Renal pelvis (tissue), 4 donors: ENCODE data around the gene NELL1. TPM values are rescaled to one million over a fixed set of nuclear protein-coding genes. Genes with fewer than 3 reads are reported as not detected.
"Not testable (repeated sequence)": the region's sequence is repeated elsewhere in the genome, so short reads cannot be mapped to it uniquely, and the experiment has no call there.

Source experiments
- DNase-seq: peaks from one replicate; pipeline ENCODE4 v3.0.0-alpha.2; 2013
- polyA plus RNA-seq, 3 donors: library from polyadenylated mRNA; unstranded; fragments of 120-200 nt; gene quantifications; one replicate each; pipeline ENCODE4 v1.2.1, GENCODE V29; 2013; ENCODE audit not compliant: insufficient read length in 3 of 3

NELL1 gene
- polyA plus RNA-seq, 3 donors = 1.3 to 2.8 (median 1.8) TPM

DNA sequence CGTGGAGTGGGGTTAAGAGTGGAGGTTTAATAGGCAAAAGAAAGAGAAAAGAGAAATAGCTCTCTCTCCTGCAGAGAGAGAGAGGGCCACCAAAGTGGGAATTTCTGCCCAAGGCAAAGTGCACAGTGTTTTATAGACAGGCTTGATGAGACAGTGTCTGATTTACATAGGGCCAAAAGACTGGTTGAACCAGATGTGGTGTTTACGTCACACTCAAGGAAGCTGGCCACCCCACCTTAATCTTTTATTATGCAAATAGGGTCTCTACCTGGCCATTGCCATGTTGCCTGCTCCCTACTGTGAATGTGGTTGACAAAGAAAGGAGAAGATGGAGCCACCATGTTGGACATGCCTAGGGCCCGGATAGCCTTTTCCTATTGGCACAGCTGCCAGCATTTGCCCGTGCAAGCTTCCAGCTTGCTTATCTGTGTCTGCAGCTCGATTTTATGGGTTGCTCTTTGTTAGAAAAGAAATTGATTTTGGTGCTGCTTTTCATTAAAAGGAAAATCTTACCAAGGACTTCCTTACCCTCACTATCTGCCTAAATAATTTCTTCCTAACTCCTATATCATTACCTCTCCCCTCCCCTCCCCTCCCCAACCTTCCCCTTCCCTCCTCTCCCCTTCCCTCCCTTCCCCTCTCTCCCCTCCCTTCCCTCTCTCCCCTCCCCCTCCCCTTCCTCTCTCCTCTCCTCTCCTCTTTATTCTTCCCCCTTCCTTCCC, 436.0 kb downstream of the NELL1 start:
- DNase-seq = no peak

DNA sequence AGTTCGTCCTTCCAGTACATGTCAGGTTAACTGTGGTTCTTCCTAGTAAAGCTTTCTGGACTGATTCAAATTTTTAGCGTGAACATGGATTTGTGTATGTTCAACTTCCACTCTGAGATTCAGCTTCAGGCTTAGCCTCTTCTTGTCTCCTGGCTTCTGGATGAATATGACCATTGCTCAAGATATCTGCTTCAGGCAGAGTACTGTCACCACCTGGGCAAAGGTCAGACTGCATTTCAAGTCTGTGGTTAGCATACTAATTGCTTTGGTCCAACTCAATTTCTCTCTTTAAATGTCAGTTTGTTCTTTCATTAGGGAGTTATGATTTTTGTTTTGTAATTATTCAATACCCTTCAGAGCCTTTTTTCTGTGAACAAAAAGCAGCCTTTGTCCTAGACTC, 440.0 kb downstream of the NELL1 start:
- no peak for DNase-seq

- DNase-seq = no peak
Measured at GRCh38 chr11:21110415-21110814, 441.0 kb downstream of the NELL1 start.

GRCh38 chr11:21113876-21114275, 444.5 kb downstream of the NELL1 start:
- no peak for DNase-seq

- DNase-seq = no peak
Measured at GRCh38 chr11:21116009-21116408, 446.6 kb downstream of the NELL1 start.

GRCh38 chr11:21119411-21119810, 450.0 kb downstream of the NELL1 start:
- DNase-seq = peak; percentile 52

DNA sequence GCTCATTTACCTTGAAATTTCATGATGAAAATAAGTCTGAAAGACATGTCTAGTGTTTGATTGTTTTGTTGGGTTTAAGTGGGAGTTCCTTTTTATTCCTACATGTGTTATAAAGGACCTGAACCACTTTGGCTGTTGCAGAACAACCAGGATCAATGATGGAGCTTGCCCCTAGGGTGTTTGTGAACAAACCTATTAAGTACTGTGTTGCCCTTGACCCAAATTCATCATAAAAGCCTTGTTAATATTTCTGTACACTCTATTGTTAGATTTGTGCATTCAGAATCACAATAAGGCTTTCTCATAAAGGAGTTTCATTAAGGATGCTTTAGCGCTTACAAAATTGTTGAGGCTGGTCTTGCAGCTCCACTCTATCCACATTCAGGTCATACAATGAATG, 452.6 kb downstream of the NELL1 start:
- no peak for DNase-seq

DNA sequence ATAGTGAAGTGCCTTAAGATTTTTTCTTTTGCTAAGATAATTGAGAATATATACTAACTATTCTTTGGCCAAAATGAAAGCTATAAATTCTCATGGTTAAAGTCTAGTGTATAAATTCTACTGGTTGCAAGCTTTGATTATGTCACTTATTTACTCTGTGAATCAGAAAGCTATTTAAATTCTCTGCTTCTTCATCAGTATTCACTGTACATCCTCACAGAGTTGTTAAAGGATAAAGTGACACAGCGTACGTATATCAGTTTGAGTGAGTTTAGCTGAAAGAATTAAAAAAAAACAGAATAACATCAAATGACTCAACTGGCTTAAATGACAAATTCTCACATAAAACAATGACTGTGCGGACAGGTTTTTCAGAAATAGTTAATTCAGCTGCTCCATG, 453.1 kb downstream of the NELL1 start:
- no peak for DNase-seq

GRCh38 chr11:21132146-21132720, 462.8 kb downstream of the NELL1 start:
- DNase-seq = no peak

GRCh38 chr11:21133244-21133643, 463.9 kb downstream of the NELL1 start:
- no peak for DNase-seq

- DNase-seq = no peak
Measured at GRCh38 chr11:21133722-21134121, 464.3 kb downstream of the NELL1 start.

- DNase-seq = no peak
Measured at GRCh38 chr11:21137803-21138202, 468.4 kb downstream of the NELL1 start.

DNA sequence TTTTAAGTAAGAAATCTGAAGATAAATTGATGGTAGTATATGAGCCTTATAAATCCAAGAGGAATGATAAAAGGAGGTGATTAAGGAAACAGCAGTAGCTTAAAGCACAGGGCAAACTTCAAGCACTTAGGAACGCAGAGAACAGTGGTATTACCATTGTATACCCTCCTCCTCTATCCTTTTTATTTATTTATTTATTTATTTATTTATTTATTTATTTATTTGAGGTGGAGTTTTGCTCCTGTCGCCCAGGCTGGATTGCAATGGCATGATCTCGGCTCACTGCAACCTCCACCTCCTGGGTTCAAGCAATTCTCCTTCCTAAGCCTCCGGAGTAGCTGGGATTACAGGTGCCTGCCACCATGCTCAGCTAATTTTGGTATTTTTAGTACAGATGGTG, 472.2 kb downstream of the NELL1 start:
- not testable (repeated sequence) for DNase-seq

GRCh38 chr11:21142007-21142406, 472.6 kb downstream of the NELL1 start:
- DNase-seq = no peak

DNA sequence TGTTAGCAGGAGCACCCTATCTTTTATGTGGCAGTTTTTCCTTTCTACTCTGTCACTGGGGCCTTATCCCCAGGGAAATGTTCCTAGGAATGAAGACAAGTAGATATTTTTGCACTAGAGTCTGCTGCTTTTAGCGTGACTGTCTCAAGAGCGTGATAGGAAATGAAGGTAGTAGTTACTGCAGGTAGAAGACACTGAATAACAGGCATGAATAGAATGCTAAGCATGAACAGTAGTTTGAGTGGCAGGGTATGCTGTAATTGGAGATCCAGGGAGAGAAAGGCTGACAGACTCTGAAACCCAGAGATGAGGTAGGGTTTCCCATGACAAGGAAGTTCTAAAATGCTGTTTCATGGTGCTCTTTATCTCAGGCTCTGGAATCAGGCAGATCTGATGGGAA, 475.1 kb downstream of the NELL1 start:
- DNase-seq = peak; percentile 17

DNA sequence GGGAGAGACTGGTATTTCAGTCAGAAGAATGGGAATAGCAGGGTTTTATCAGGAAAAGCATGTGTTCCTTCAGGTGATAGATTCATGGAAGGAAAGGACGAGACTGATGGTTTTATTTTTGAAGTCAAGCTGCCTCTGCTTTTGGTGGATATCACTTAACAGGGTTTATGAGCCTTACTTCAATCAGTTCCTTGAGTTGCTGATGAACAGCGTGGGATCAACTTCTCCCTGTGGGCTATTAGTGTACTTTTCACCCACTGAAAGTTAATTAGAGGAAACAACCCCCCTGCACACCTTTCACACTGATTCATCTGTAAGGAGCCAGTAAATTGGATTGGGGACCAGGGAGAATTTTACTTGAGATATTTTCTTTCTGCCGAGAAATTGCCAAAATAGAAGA, 479.0 kb downstream of the NELL1 start:
- peak; percentile 58 for DNase-seq

DNA sequence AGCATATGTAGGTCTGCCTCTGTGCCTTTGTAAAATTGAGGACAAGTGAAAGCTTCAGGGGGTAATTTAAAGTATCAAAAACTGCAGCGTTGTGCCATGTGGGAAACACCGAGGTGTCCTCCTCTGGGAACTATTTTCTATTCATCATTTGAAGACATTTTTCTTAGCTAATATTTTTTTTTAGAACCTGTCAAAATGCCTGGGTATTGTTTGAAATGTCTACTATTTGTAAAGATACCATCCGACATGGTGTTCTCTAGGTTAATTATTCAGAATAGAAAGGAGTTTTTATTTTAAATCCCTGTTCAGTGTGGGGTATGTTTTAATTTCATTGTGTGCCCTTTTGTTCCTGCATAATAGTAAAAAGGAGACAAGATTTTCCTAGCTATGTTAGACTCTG, 490.8 kb downstream of the NELL1 start:
- no peak for DNase-seq

DNA sequence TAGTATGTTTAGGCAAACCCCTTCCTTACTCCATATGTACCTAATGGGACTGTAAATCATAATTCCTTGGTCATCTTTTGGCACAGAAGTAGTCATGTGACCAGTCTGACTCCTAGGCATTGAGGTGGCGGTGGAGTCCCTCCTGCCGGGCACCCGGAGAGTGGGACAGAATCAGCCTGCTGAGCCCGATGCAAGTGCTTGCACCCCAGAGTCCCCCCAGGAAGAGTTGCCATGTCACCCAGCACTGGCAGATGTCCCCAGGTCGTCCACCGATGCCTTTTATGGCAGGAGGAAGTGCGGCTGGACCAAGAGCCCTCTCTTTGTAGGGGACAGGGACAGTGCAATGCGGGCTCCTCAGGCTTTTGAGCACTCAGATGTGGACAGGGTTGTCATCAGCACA, 500.3 kb downstream of the NELL1 start:
- DNase-seq = no peak

DNA sequence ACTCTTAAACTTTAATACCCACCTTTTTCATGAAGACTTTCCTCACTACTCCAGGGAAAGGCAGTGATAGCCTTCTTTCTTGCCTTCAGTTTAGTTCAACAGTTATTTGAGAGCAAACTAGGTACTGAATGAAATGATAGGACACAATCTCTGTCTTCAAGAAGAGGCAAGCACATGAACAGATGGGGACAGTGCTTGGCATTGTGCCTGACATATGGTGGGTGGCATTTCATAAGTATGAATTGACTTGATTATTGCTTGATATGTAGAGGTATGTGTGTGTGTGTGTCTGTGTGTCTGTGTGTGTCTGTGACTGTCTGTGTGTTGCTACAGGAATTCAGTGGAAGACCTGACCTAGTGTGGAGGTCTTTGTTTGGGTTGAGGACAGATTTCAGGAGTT, 504.1 kb downstream of the NELL1 start:
- no peak for DNase-seq

DNA sequence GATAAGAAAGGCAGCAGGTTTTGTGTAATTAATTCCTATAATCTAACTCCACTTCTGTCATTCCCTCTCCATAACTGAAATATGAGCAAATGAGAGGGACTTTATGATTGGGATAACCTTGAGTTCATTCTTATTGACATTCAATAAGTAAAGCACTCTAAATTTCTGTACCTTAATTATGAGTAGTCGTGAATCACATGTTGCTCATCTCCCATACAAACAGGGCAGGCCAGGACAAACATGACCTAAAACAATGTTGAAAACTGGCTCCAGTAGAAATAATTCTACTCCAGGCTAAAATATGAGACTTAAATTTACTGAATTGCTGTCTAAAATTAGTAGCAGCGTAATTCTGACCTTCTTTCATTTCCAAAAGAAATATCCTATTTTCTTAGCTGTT, 505.4 kb downstream of the NELL1 start:
- no peak for DNase-seq

DNA sequence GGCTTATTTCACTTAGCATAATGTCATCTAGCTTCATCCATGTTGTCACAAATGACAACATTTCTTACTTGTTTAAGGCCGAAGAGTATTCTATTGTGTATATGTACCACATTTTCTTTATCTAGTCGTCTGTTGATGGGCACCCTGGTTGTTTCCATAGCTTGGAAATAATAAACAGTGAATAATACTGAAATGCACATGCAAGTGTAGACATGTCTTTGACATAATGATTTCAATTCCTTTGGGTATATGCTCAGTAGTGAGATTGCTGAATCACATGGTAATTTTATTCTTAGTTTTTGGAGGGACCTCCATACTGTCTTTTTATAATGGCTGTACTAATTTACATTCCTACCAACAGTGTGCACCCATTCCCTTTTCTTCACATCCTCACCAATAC, 508.0 kb downstream of the NELL1 start:
- DNase-seq = no peak

GRCh38 chr11:21179770-21180169, 510.4 kb downstream of the NELL1 start:
- no peak for DNase-seq

- no peak for DNase-seq
Measured at GRCh38 chr11:21180182-21180581, 510.8 kb downstream of the NELL1 start.

GRCh38 chr11:21185959-21186358, 516.6 kb downstream of the NELL1 start:
- DNase-seq = no peak
